ENCODE data around the gene AP4S1. TPM values are rescaled to one million over a fixed set of nuclear protein-coding genes. Genes with fewer than 3 reads are reported as not detected.

Gene AP4S1
- total RNA-seq, 1 donor from 2014 or later: 7.1 TPM

DNA sequence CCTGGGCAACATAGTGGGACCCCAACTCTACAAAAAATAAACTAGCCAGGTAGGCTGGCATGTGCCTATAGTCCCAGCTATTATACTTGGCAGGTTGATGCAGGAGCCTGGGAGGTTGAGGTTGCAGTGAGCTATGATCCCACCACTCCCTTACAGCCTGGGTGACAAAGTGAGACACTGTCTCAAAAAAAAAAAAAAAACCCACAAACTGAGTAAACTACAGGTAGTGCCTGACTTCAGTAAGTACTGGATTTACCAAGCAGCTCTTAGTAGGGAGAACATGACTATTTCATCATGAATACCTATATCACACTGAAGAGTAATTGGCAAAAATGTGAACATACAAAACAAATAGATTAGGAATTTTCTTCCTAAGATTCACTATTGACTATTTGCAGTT is 32.4 kb upstream of the AP4S1 start:
- ATAC-seq (no peak), DNase-seq (no peak)
- TF ChIP-seq, protein P1, sequence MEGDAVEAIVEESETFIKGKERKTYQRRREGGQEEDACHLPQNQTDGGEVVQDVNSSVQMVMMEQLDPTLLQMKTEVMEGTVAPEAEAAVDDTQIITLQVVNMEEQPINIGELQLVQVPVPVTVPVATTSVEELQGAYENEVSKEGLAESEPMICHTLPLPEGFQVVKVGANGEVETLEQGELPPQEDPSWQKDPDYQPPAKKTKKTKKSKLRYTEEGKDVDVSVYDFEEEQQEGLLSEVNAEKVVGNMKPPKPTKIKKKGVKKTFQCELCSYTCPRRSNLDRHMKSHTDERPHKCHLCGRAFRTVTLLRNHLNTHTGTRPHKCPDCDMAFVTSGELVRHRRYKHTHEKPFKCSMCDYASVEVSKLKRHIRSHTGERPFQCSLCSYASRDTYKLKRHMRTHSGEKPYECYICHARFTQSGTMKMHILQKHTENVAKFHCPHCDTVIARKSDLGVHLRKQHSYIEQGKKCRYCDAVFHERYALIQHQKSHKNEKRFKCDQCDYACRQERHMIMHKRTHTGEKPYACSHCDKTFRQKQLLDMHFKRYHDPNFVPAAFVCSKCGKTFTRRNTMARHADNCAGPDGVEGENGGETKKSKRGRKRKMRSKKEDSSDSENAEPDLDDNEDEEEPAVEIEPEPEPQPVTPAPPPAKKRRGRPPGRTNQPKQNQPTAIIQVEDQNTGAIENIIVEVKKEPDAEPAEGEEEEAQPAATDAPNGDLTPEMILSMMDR (IDR thresholded peaks at IDR 0.05): no peak
- Histone ChIP-seq H3K36me3 (no peaks in the 10 kb centered on the region), H3K9me3 (peaks cover 1% of the 10 kb centered on the region), H3K4me3 (no peak overlapping the region), H3K4me1 (peaks cover 41% of the 10 kb centered on the region), H3K27ac (no peak overlapping the region), H3K27me3 (no peaks in the 10 kb centered on the region)
- intact Hi-C loops (cut with DNase I): no loop called here

DNA sequence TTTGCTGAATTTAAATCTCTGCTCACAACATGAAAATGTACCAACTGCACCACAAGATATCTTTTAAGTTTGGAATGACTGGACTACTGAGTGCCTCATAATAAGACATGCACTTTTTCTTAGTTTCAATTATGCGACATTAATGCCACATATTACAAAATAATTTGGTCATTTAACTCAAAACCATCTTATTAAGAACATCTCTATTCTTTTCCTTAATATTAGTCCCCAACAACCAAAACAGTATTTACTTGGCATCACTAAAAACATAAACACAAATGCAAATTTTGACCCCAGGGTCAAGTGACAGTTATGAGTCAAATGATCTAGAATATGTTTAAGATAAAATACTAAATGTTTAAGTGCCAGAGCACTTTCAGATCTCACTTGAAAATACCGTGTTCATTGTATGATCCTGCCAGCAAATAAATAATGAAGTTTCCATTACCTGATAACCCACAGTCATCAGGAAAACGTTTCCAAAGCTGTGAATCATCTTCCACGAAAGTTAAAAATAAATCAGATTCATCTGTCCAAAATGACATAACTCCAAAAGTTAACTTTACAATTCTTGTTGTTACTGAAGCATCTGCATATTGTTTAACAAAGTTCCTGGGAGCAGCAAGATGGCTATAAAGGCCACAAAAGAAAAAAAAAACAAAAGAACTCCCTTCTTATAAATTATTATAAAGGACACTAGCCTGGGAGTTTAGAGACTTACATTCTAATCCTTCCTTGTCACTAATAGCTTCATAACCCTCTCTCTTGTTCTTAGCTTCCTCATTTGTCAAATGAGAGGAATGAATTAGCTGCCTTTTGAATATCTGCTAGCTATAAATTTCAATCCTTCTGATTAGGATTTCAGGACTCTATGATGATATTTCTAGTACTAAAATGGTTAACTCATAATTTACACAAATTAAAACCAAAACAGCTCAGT is 30.5 kb upstream of the AP4S1 start:
- Histone ChIP-seq H3K9me3 (peaks cover 7% of the 10 kb centered on the region), H3K4me1 (peaks cover 34% of the 10 kb centered on the region), H3K27ac (no peak overlapping the region), H3K4me3 (no peak overlapping the region), H3K36me3 (no peaks in the 10 kb centered on the region), H3K27me3 (no peaks in the 10 kb centered on the region)
- DNase-seq (no peak), ATAC-seq (no peak)
- TF ChIP-seq, protein P1 (IDR thresholded peaks at IDR 0.05): no peak
- intact Hi-C loops (cut with DNase I): no loop called here

DNA sequence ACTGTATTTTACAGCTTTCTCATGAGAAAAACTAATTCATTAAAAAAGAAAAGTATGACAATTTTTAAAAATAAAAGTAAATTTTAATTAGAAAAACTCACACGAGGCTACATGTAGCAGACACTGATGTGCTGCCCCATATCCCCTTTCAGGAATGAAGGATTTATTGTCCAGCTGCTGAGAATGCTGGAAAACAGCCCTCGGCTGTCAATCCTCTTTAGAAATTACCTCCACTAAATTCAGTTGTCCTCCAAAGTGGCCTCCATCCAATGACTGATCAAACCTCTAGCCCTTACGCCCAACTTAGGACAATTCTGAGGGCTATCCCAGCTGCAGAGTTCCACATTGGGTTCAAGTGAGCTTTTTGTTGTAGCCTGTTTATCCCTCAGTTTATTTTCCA is 29.8 kb upstream of the AP4S1 start:
- no peaks in the 10 kb centered on the region for H3K36me3 ChIP-seq
- intact Hi-C loops (cut with DNase I): no loop called here
- H3K4me3 ChIP-seq: no peak overlapping the region
- H3K9me3 ChIP-seq: peaks cover 7% of the 10 kb centered on the region
- no peak for DNase-seq
- ATAC-seq: no peak
- TF ChIP-seq, protein P1 (IDR thresholded peaks at IDR 0.05): no peak
- H3K27me3 ChIP-seq: no peaks in the 10 kb centered on the region
- H3K27ac ChIP-seq: no peak overlapping the region
- H3K4me1 ChIP-seq: peaks cover 30% of the 10 kb centered on the region

DNA sequence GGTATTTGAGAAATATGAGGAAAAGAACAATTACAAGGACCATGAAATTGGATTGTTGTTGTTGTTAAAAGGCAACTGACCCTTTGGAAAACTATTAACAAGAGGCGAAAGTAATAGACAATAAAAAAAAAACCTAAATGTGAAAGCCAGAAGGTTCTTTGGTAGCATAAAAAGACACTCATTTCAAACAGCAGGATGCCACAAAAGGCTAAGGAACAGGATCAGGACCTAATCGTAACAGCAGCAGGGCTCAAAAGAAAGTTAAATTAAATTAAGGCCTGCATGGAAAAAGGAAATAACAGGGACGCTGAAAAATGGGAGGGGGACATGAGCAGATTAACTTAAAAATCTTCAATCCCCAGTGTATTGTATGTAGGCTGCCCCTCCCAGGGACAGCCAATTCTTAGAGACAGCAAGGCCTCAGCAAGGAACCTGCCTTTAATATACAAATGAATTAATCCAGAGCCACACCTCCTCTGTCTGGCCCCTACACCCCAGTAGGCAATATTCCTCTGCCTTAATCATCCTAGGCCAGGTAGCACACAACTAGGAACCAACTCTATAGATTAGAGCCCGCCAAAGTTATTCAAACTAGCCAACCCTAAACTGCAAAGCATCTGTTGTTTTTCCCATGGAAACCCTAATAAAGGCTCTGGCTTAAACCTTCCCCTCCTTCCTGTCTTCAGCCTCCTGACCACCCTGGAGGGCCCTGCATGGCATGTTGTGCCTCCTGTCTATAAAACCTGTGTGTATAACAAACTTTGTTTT is 28.4 kb upstream of the AP4S1 start:
- H3K9me3 ChIP-seq: peaks cover 7% of the 10 kb centered on the region
- TF ChIP-seq, protein P1 (IDR thresholded peaks at IDR 0.05): no peak
- H3K4me3 ChIP-seq: no peak overlapping the region
- peaks cover 23% of the 10 kb centered on the region for H3K4me1 ChIP-seq
- H3K36me3 ChIP-seq: no peaks in the 10 kb centered on the region
- no peak overlapping the region for H3K27ac ChIP-seq
- no peak for ATAC-seq
- intact Hi-C loops (cut with DNase I): no loop called here
- no peak for DNase-seq
- no peaks in the 10 kb centered on the region for H3K27me3 ChIP-seq

GRCh38 chr14:30998100-30998706 is 27.2 kb upstream of the AP4S1 start:
- H3K27me3 ChIP-seq: no peaks in the 10 kb centered on the region
- intact Hi-C loops (cut with DNase I): no loop called here
- TF ChIP-seq, protein P1 (IDR thresholded peaks at IDR 0.05): no peak
- H3K27ac ChIP-seq: no peak overlapping the region
- H3K4me1 ChIP-seq: peaks cover 22% of the 10 kb centered on the region
- H3K36me3 ChIP-seq: no peaks in the 10 kb centered on the region
- DNase-seq: no peak
- H3K9me3 ChIP-seq: peaks cover 7% of the 10 kb centered on the region
- no peak for ATAC-seq
- H3K4me3 ChIP-seq: no peak overlapping the region

All from upper lobe of right lung (tissue), 1 donor.